GM23338 (cell line): ENCODE results near the gene SORCS2. TPM values are rescaled to one million over a fixed set of nuclear protein-coding genes. Genes with fewer than 3 reads are reported as not detected.

Source experiments
- ATAC-seq: fragments of 200-7000 bp; cut with Tn5 transposase; 3 replicates; pipeline ENCODE4 v1.9.1; 2020
- DNase-seq: peaks from one replicate; pipeline ENCODE4 v3.0.0-alpha.2; 2015; ENCODE audit warnings: low spot score
- H2AFZ ChIP-seq: fragments of 200-600 bp; sonication (generic); 2 replicates; pipeline ENCODE4 v1.8.0; 2016; ENCODE audit warnings: antibody characterized with exemption, mild to moderate bottlenecking, moderate library complexity
- H3F3A ChIP-seq: fragments of 200-600 bp; sonication (generic); replicated peaks from 2 replicates; pipeline ENCODE4 v1.8.0; 2017; ENCODE audit warnings: antibody characterized with exemption, mixed run types, low read depth
- H3K27ac ChIP-seq: fragments of 200-600 bp; sonication (generic); 2 replicates; pipeline ENCODE4 v1.6.1; 2016; ENCODE audit warnings: low read depth
- H3K27me3 ChIP-seq: fragments of 200-600 bp; sonication (generic); 2 replicates; pipeline ENCODE4 v1.8.0; 2016; ENCODE audit warnings: mild to moderate bottlenecking, mixed run types, moderate library complexity; ENCODE audit not compliant: insufficient read depth
- H3K36me3 ChIP-seq: fragments of 200-600 bp; sonication (generic); 2 replicates; pipeline ENCODE4 v1.8.0; 2016; ENCODE audit warnings: mild to moderate bottlenecking; ENCODE audit not compliant: insufficient read depth
- H3K4me1 ChIP-seq: fragments of 200-600 bp; sonication (generic); 2 replicates; pipeline ENCODE4 v1.8.0; 2016; ENCODE audit warnings: mild to moderate bottlenecking, moderate library complexity; ENCODE audit not compliant: insufficient read depth
- H3K4me2 ChIP-seq: fragments of 200-600 bp; sonication (generic); 2 replicates; pipeline ENCODE4 v1.7.1; 2017; ENCODE audit warnings: mixed run types
- H3K4me3 ChIP-seq: fragments of 200-600 bp; sonication (generic); 2 replicates; pipeline ENCODE4 v1.6.1; 2016; ENCODE audit warnings: mixed run types
- H3K79me2 ChIP-seq: fragments of 200-600 bp; sonication (generic); replicated peaks from 2 replicates; pipeline ENCODE4 v1.8.0; 2017; ENCODE audit warnings: mild to moderate bottlenecking; ENCODE audit not compliant: insufficient read depth
- H3K9me2 ChIP-seq: fragments of 200-600 bp; sonication (generic); 2 replicates; pipeline ENCODE4 v1.8.0; 2017; ENCODE audit not compliant: insufficient read depth
- H4K20me1 ChIP-seq: fragments of 200-600 bp; sonication (generic); replicated peaks from 2 replicates; pipeline ENCODE4 v1.8.0; 2017; ENCODE audit warnings: mild to moderate bottlenecking; ENCODE audit not compliant: insufficient read depth
- H3K27ac Mint-ChIP-seq: 2 replicates; pipeline ENCODE4 v1.8.0; 2020; ENCODE audit warnings: inconsistent platforms, mild to moderate bottlenecking, moderate library complexity, mixed read lengths
- H3K27me3 Mint-ChIP-seq: 3 replicates; pipeline ENCODE4 v1.8.0; 2022; ENCODE audit warnings: low read depth, mild to moderate bottlenecking, moderate library complexity, mixed read lengths, inconsistent platforms; ENCODE audit not compliant: insufficient read depth, poor library complexity
- H3K36me3 Mint-ChIP-seq: 3 replicates; pipeline ENCODE4 v1.8.0; 2021; ENCODE audit warnings: low read depth, mild to moderate bottlenecking, inconsistent platforms, moderate library complexity, mixed read lengths
- H3K4me1 Mint-ChIP-seq: 3 replicates; pipeline ENCODE4 v1.8.0; 2020; ENCODE audit warnings: mild to moderate bottlenecking, inconsistent platforms, mixed read lengths
- H3K4me3 Mint-ChIP-seq: 3 replicates; pipeline ENCODE4 v1.8.0; 2021; ENCODE audit warnings: moderate library complexity, mild to moderate bottlenecking, inconsistent platforms, mixed read lengths
- H3K9me3 Mint-ChIP-seq: 3 replicates; pipeline ENCODE4 v1.8.0; 2020; ENCODE audit warnings: moderate library complexity, mild to moderate bottlenecking, inconsistent platforms, mixed read lengths
- CREB1 ChIP-seq: fragments of 250-450 bp; sonication (Bioruptor Pico); IDR thresholded peaks from 2 replicates; pipeline ENCODE4 v1.5.0; 2020; ENCODE audit warnings: low read depth, mild to moderate bottlenecking, moderate library complexity
- EZH2phosphoT487 ChIP-seq: fragments of 200-600 bp; sonication (generic); IDR thresholded peaks from one replicate; pipeline ENCODE4 v1.8.1; 2018; ENCODE audit warnings: antibody characterized with exemption; ENCODE audit not compliant: unreplicated experiment
- JUNB ChIP-seq: IDR thresholded peaks from one replicate; pipeline ENCODE4 v1.6.1; 2016; ENCODE audit warnings: antibody characterized with exemption; ENCODE audit not compliant: unreplicated experiment
- NANOG ChIP-seq: IDR thresholded peaks from 2 replicates; pipeline ENCODE4 v1.6.1; 2016; ENCODE audit warnings: antibody characterized with exemption, borderline replicate concordance
- POLR2AphosphoS5 ChIP-seq: IDR thresholded peaks from 2 replicates; pipeline ENCODE4 v1.6.1; 2016; ENCODE audit warnings: antibody characterized with exemption, low read depth
- STAT1 ChIP-seq: IDR thresholded peaks from one replicate; pipeline ENCODE4 v1.6.1; 2016; ENCODE audit warnings: antibody characterized with exemption; ENCODE audit not compliant: unreplicated experiment
- ZNF114 ChIP-seq: fragments of 250-450 bp; sonication (Bioruptor Pico); IDR thresholded peaks from 2 replicates; pipeline ENCODE4 v1.5.0; 2020; ENCODE audit warnings: mild to moderate bottlenecking, moderate library complexity
- ZNF331 ChIP-seq: fragments of 250-450 bp; sonication (Bioruptor Pico); IDR thresholded peaks from 2 replicates; pipeline ENCODE4 v1.5.0; 2020; ENCODE audit warnings: low read depth, mild to moderate bottlenecking, moderate library complexity
- polyA plus RNA-seq: library from polyadenylated mRNA; unstranded; fragments of >200 nt; fragmentation: Nextera tagmentation; extraction: Ambion mirVana; gene quantifications from 2 replicates; pipeline ENCODE4 v1.2.1, GENCODE V29; 2016
- total RNA-seq: library from RNA; depleted of rRNA; stranded (reverse); fragments of >200 nt; shearing (Covaris generic); gene quantifications from 2 replicates; pipeline ENCODE4 v1.2.3, GENCODE V29; 2014
- TF ChIP-seq, protein P1 (sequence below), 2 experiments: fragments of 200-600 bp in 1 of 2; sonication (generic) in 1 of 2; conservative IDR thresholded peaks; 2 replicates each; pipeline versions ENCODE4 v1.5.1 to v1.6.1; 2016 to 2017; ENCODE audit warnings: antibody characterized with exemption in 2 of 2, low read depth in 2 of 2, mild to moderate bottlenecking in 2 of 2, moderate library complexity in 1 of 2
- TF ChIP-seq, protein P2 (sequence below): fragments of 250-450 bp; sonication (Bioruptor Pico); IDR thresholded peaks from 2 replicates; pipeline ENCODE4 v1.5.0; 2020; ENCODE audit warnings: mild to moderate bottlenecking, moderate library complexity
- TF ChIP-seq, protein P3 (sequence below): IDR thresholded peaks from one replicate; pipeline ENCODE4 v1.6.1; 2018; ENCODE audit warnings: antibody characterized with exemption; ENCODE audit not compliant: unreplicated experiment

The SORCS2 gene
- total and polyA plus RNA-seq, 2 experiments from 2014 or later, result 0.47 to 2.4 TPM

DNA sequence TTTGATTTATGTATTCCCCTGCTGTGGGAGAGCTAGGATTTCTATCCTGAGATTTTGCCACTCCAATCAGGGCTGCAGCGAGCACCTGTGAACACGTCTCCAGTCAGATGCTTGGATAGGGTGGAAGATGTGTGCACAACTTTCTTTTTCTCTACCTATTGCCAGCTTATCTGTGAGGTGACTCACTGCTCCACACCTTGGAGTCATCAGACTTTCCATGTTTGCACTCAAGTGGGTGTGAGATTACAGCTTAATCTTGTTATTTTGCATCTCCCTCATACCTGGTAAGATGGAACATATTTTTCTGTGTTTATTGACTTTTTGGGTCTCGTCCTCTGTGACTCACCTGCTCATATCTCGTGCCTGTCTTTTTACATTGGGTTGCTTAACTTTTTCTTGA lies 210.2 kb downstream of the SORCS2 start:
- peaks cover 15% of the 10 kb centered on the region for H3K27me3 Mint-ChIP-seq
- H3F3A ChIP-seq, result no peaks in the 10 kb centered on the region
- no peak overlapping the region for H3K27ac ChIP-seq
- H4K20me1 ChIP-seq, result no peaks in the 10 kb centered on the region
- H3K27me3 ChIP-seq, result no peaks in the 10 kb centered on the region
- H3K27ac Mint-ChIP-seq, result no peak overlapping the region
- no peak overlapping the region for H3K4me3 Mint-ChIP-seq
- H3K4me3 ChIP-seq, result no peak overlapping the region
- 0 out of 2 replicates have a peak, but pooled peaks cover 4% of the 10 kb centered on the region for H3K9me2 ChIP-seq
- no peaks in the 10 kb centered on the region for H3K36me3 ChIP-seq
- ATAC-seq (no peak), DNase-seq (no peak)
- TF ChIP-seq NANOG (no peak), STAT1 (no peak)
- H3K4me2 ChIP-seq, result no peak overlapping the region
- H2AFZ ChIP-seq, result no peak overlapping the region
- no peaks in the 10 kb centered on the region; the same call in 2 of the 3 replicates for H3K36me3 Mint-ChIP-seq
- H3K4me1 Mint-ChIP-seq, result peaks cover 3% of the 10 kb centered on the region; the same call in 1 of the 3 replicates
- H3K9me3 Mint-ChIP-seq, result peaks cover 2% of the 10 kb centered on the region; the same call in 2 of the 3 replicates
- H3K79me2 ChIP-seq, result no peaks in the 10 kb centered on the region
- H3K4me1 ChIP-seq, result no peaks in the 10 kb centered on the region

DNA sequence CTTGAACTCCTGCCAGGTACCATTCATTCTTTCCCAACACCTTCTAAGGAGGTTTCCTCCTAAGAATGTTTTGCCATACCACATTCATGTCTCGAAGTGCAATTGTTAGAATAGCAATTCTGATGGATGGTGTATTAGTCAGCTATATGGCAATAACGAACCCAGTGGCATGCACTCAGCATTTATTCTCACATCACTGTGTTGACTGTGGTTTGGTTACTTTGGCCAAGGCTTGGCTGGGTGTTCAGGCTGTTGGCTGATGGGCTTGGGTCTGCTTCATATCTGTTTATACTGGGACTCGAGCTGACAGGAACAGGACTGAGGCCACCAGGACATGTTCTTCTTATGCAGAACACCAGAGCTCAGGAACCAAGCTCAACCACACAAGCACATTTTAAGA lies 210.7 kb downstream of the SORCS2 start:
- no peak for DNase-seq
- Histone ChIP-seq H3K27ac (no peak overlapping the region), H2AFZ (no peak overlapping the region), H3K36me3 (no peaks in the 10 kb centered on the region), H3K4me2 (no peak overlapping the region), H3K27me3 (no peaks in the 10 kb centered on the region), H3K4me3 (no peak overlapping the region), H3F3A (no peaks in the 10 kb centered on the region), H3K9me2 (0 out of 2 replicates have a peak, but pooled peaks cover 4% of the 10 kb centered on the region), H3K4me1 (no peaks in the 10 kb centered on the region), H4K20me1 (no peaks in the 10 kb centered on the region), H3K79me2 (no peaks in the 10 kb centered on the region)
- TF ChIP-seq EZH2phosphoT487, result no peak
- no peak for TF ChIP-seq JUNB
- no peak for TF ChIP-seq ZNF114
- TF ChIP-seq CREB1 (CRISPR knock-in tag), result no peak
- TF ChIP-seq, protein P1, sequence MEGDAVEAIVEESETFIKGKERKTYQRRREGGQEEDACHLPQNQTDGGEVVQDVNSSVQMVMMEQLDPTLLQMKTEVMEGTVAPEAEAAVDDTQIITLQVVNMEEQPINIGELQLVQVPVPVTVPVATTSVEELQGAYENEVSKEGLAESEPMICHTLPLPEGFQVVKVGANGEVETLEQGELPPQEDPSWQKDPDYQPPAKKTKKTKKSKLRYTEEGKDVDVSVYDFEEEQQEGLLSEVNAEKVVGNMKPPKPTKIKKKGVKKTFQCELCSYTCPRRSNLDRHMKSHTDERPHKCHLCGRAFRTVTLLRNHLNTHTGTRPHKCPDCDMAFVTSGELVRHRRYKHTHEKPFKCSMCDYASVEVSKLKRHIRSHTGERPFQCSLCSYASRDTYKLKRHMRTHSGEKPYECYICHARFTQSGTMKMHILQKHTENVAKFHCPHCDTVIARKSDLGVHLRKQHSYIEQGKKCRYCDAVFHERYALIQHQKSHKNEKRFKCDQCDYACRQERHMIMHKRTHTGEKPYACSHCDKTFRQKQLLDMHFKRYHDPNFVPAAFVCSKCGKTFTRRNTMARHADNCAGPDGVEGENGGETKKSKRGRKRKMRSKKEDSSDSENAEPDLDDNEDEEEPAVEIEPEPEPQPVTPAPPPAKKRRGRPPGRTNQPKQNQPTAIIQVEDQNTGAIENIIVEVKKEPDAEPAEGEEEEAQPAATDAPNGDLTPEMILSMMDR (conservative IDR thresholded peaks at IDR 0.05; ENCODE audit: low read depth in 2 of 2), result no peak
- TF ChIP-seq NANOG, result no peak
- no peak for TF ChIP-seq STAT1
- no peak for TF ChIP-seq POLR2AphosphoS5
- no peak for TF ChIP-seq ZNF331 (CRISPR knock-in tag)
- TF ChIP-seq, protein P2, sequence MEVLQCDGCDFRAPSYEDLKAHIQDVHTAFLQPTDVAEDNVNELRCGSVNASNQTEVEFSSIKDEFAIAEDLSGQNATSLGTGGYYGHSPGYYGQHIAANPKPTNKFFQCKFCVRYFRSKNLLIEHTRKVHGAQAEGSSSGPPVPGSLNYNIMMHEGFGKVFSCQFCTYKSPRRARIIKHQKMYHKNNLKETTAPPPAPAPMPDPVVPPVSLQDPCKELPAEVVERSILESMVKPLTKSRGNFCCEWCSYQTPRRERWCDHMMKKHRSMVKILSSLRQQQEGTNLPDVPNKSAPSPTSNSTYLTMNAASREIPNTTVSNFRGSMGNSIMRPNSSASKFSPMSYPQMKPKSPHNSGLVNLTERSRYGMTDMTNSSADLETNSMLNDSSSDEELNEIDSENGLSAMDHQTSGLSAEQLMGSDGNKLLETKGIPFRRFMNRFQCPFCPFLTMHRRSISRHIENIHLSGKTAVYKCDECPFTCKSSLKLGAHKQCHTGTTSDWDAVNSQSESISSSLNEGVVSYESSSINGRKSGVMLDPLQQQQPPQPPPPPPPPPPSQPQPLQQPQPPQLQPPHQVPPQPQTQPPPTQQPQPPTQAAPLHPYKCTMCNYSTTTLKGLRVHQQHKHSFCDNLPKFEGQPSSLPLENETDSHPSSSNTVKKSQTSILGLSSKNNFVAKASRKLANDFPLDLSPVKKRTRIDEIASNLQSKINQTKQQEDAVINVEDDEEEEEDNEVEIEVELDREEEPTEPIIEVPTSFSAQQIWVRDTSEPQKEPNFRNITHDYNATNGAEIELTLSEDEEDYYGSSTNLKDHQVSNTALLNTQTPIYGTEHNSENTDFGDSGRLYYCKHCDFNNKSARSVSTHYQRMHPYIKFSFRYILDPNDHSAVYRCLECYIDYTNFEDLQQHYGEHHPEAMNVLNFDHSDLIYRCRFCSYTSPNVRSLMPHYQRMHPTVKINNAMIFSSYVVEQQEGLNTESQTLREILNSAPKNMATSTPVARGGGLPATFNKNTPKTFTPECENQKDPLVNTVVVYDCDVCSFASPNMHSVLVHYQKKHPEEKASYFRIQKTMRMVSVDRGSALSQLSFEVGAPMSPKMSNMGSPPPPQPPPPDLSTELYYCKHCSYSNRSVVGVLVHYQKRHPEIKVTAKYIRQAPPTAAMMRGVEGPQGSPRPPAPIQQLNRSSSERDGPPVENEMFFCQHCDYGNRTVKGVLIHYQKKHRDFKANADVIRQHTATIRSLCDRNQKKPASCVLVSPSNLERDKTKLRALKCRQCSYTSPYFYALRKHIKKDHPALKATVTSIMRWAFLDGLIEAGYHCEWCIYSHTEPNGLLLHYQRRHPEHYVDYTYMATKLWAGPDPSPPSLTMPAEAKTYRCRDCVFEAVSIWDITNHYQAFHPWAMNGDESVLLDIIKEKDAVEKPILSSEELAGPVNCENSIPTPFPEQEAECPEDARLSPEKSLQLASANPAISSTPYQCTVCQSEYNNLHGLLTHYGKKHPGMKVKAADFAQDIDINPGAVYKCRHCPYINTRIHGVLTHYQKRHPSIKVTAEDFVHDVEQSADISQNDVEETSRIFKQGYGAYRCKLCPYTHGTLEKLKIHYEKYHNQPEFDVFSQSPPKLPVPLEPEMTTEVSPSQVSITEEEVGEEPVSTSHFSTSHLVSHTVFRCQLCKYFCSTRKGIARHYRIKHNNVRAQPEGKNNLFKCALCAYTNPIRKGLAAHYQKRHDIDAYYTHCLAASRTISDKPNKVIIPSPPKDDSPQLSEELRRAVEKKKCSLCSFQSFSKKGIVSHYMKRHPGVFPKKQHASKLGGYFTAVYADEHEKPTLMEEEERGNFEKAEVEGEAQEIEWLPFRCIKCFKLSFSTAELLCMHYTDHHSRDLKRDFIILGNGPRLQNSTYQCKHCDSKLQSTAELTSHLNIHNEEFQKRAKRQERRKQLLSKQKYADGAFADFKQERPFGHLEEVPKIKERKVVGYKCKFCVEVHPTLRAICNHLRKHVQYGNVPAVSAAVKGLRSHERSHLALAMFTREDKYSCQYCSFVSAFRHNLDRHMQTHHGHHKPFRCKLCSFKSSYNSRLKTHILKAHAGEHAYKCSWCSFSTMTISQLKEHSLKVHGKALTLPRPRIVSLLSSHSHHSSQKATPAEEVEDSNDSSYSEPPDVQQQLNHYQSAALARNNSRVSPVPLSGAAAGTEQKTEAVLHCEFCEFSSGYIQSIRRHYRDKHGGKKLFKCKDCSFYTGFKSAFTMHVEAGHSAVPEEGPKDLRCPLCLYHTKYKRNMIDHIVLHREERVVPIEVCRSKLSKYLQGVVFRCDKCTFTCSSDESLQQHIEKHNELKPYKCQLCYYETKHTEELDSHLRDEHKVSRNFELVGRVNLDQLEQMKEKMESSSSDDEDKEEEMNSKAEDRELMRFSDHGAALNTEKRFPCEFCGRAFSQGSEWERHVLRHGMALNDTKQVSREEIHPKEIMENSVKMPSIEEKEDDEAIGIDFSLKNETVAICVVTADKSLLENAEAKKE, result no peak
- TF ChIP-seq, protein P3, sequence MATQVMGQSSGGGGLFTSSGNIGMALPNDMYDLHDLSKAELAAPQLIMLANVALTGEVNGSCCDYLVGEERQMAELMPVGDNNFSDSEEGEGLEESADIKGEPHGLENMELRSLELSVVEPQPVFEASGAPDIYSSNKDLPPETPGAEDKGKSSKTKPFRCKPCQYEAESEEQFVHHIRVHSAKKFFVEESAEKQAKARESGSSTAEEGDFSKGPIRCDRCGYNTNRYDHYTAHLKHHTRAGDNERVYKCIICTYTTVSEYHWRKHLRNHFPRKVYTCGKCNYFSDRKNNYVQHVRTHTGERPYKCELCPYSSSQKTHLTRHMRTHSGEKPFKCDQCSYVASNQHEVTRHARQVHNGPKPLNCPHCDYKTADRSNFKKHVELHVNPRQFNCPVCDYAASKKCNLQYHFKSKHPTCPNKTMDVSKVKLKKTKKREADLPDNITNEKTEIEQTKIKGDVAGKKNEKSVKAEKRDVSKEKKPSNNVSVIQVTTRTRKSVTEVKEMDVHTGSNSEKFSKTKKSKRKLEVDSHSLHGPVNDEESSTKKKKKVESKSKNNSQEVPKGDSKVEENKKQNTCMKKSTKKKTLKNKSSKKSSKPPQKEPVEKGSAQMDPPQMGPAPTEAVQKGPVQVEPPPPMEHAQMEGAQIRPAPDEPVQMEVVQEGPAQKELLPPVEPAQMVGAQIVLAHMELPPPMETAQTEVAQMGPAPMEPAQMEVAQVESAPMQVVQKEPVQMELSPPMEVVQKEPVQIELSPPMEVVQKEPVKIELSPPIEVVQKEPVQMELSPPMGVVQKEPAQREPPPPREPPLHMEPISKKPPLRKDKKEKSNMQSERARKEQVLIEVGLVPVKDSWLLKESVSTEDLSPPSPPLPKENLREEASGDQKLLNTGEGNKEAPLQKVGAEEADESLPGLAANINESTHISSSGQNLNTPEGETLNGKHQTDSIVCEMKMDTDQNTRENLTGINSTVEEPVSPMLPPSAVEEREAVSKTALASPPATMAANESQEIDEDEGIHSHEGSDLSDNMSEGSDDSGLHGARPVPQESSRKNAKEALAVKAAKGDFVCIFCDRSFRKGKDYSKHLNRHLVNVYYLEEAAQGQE, result no peak
- peaks cover 15% of the 10 kb centered on the region for H3K27me3 Mint-ChIP-seq
- ATAC-seq, result no peak
- no peak overlapping the region for H3K27ac Mint-ChIP-seq
- H3K4me3 Mint-ChIP-seq, result no peak overlapping the region
- no peaks in the 10 kb centered on the region; the same call in 2 of the 3 replicates for H3K36me3 Mint-ChIP-seq
- peaks cover 3% of the 10 kb centered on the region; the same call in 1 of the 3 replicates for H3K4me1 Mint-ChIP-seq
- peaks cover 2% of the 10 kb centered on the region; the same call in 2 of the 3 replicates for H3K9me3 Mint-ChIP-seq
